Neural crest cell (in vitro differentiated cells): ENCODE data around the gene SH3RF3. TPM values are rescaled to one million over a fixed set of nuclear protein-coding genes. Genes with fewer than 3 reads are reported as not detected.

Experiments
- DNase-seq: peaks from one replicate; pipeline ENCODE4 v3.0.0; 2021; ENCODE audit warnings: low read depth, mixed read lengths, low spot score
- H3K27ac Mint-ChIP-seq: one replicate; pipeline ENCODE4 v1.8.0; 2021; ENCODE audit warnings: mild to moderate bottlenecking, mixed read lengths; ENCODE audit not compliant: unreplicated experiment
- H3K27me3 Mint-ChIP-seq: 2 replicates; pipeline ENCODE4 v1.8.0; 2021; ENCODE audit warnings: low read depth, mild to moderate bottlenecking, mixed read lengths
- H3K36me3 Mint-ChIP-seq: 2 replicates; pipeline ENCODE4 v1.8.0; 2021; ENCODE audit warnings: low read depth, mild to moderate bottlenecking, mixed read lengths
- H3K4me1 Mint-ChIP-seq: 2 replicates; pipeline ENCODE4 v1.8.0; 2021; ENCODE audit warnings: mixed read lengths
- H3K4me3 Mint-ChIP-seq: one replicate; pipeline ENCODE4 v1.8.0; 2021; ENCODE audit warnings: mild to moderate bottlenecking, mixed read lengths
- H3K9me3 Mint-ChIP-seq: 2 replicates; pipeline ENCODE4 v1.8.0; 2021; ENCODE audit warnings: mixed read lengths
- total RNA-seq: library from RNA; stranded (reverse); gene quantifications from 2 replicates; pipeline ENCODE4 v1.2.1, GENCODE V29; 2021
- TF ChIP-seq, protein P1 (sequence below): fragments of 200-600 bp; sonication (generic); conservative IDR thresholded peaks from 2 replicates; pipeline ENCODE4 v1.5.0; 2021; ENCODE audit warnings: antibody characterized with exemption, mild to moderate bottlenecking

The SH3RF3 gene
- total RNA-seq, 1 donor from 2014 or later: 0.70 TPM

DNA sequence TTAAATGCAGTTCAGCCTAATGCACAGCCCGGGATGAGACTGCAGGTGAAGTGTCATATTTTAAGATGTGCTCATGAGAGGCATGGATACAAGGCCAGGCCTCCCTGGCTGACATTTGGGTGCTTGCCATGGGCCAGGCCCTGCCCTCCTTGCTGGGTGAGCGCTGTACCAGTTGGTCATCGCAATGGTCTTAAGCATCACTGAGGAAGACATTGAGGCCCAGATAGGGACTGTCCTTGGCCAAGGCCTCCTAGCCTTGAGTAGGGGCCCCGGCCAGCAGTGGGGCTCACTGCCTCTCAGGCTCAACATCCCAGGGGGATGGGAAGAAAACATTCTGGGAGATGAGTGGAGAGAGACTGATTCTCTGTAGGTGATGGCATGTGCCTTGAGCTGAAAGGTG, 184.3 kb downstream of the SH3RF3 start:
- DNase-seq: no peak
- peaks cover 9% of the 10 kb centered on the region for H3K4me1 Mint-ChIP-seq
- no peaks in the 10 kb centered on the region for H3K36me3 Mint-ChIP-seq
- no peak overlapping the region for H3K4me3 Mint-ChIP-seq
- TF ChIP-seq, protein P1, sequence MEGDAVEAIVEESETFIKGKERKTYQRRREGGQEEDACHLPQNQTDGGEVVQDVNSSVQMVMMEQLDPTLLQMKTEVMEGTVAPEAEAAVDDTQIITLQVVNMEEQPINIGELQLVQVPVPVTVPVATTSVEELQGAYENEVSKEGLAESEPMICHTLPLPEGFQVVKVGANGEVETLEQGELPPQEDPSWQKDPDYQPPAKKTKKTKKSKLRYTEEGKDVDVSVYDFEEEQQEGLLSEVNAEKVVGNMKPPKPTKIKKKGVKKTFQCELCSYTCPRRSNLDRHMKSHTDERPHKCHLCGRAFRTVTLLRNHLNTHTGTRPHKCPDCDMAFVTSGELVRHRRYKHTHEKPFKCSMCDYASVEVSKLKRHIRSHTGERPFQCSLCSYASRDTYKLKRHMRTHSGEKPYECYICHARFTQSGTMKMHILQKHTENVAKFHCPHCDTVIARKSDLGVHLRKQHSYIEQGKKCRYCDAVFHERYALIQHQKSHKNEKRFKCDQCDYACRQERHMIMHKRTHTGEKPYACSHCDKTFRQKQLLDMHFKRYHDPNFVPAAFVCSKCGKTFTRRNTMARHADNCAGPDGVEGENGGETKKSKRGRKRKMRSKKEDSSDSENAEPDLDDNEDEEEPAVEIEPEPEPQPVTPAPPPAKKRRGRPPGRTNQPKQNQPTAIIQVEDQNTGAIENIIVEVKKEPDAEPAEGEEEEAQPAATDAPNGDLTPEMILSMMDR: no peak
- H3K27ac Mint-ChIP-seq: no peak overlapping the region
- H3K27me3 Mint-ChIP-seq: peaks cover 2% of the 10 kb centered on the region
- H3K9me3 Mint-ChIP-seq: no peaks in the 10 kb centered on the region

DNA sequence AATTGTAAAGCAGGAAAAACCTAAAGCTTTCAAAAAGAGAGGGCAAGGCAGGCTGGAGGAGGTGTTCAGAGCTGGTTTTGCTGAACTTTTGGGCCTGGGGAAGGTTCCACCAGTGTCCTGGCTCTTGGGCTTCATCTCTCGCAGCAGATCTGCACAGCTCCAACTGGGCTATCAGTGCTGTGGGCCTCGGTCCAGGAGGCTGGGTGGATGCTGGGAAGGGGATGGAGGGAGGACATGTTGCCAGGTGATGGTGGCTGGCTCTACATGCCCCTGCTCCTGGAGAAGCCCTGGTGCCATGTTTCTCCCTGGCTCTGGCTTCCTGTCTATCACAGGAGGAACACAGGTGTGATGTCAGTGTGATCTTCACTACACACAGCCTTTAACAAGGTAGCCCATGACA, 187.1 kb downstream of the SH3RF3 start:
- TF ChIP-seq, protein P1: no peak
- Mint-ChIP-seq H3K4me3 (no peak overlapping the region), H3K27me3 (peaks cover 2% of the 10 kb centered on the region), H3K27ac (no peak overlapping the region), H3K9me3 (no peaks in the 10 kb centered on the region), H3K4me1 (peaks cover 24% of the 10 kb centered on the region), H3K36me3 (no peaks in the 10 kb centered on the region)
- DNase-seq: no peak

DNA sequence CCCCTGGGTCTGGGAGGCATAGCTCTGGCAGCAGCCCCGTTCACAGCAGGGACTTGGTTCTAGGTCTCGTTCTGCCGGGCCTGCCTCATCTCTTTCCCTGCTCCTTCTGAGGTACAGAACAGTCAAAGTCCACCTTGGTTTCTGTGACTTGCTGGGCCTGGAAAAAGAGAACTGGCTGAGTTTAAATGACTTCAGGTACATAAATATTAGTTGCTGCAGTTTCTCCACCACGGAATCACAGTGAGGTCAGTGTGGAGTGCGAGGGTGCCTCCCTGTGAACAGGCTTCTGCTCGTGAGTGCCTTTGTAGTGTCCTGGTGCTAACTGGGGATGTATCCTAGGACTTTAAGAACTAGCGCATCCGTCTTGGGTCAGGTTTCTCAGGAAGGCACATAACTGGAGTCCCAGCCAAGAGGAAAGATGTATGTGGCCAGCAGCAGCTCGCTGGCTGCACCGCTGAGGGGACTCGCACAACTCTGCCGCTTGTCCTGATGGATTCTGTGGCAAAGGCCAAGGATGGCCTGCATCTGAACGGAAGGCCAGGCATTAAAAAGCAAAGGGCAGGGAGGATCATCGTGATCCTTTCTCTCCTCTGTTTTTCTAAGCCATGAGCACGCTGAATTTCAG, 188.6 kb downstream of the SH3RF3 start:
- Mint-ChIP-seq H3K9me3 (no peaks in the 10 kb centered on the region), H3K36me3 (no peaks in the 10 kb centered on the region), H3K4me1 (peaks cover 24% of the 10 kb centered on the region), H3K27ac (peak overlapping the region; percentile 23), H3K4me3 (no peak overlapping the region), H3K27me3 (no peaks in the 10 kb centered on the region)
- DNase-seq: no peak
- TF ChIP-seq, protein P1: no peak

DNA sequence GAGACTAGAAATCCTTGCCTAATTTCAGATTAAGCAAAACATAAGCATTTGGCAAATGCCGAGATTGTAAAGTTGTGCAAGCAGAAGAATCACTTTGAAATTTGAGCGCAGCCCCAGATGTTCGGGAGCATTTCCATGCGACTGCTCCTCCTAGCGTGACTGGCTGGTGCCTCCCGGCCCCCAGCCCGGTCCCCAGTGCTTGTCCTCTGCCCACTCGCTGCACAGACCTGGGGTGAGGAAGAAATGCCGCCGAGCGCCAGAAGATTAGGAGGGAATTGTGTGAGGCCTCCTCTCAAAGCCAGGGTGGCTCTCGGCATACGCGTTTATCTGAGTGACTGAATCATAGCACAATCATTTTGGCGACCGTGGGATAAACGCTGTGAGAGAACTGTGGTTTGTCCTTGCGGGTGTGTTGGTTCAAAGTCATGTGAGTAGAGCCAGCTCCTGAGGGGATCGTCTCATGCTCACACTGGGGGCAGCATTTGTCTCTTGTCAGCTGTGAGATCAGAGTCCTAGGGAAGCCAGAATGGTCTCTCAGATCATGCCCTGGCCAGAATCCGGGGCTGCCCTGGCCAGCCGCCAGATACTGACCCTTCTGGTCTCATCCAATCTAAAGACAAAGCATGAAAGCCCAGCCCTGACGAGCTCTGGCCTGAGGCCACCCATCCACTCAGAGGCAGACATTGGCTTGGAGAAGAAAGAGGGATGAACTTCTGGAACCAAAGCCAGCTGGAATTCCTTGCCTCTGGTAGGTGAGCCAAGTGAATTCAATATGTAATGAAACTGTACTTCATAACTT, 189.3 kb downstream of the SH3RF3 start:
- Mint-ChIP-seq H3K4me3 (no peak overlapping the region), H3K9me3 (no peaks in the 10 kb centered on the region), H3K27me3 (no peaks in the 10 kb centered on the region), H3K4me1 (peaks cover 24% of the 10 kb centered on the region), H3K36me3 (no peaks in the 10 kb centered on the region), H3K27ac (peak overlapping the region; percentile 38)
- DNase-seq: no peak
- TF ChIP-seq, protein P1: no peak

DNA sequence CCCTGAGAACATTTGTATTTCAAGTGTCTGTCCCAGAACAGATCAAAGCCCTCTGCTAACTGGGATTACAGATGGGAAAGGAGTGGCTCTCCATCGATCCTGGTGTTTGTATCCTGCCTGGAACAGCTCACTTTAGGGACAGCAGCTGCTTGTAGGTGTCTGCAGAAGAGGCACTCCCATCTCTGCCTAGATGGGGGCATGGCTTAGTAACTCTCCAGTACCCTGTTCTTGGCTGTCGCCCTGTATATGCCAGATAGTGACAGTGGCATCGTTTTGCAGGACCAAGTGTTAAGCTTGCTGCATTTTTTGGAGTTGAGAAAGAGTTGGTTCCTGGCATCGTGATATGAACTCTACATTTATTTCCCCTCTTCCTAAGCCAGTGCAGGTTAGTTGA, 189.9 kb downstream of the SH3RF3 start:
- Mint-ChIP-seq H3K4me1 (peaks cover 24% of the 10 kb centered on the region), H3K4me3 (no peak overlapping the region), H3K9me3 (peaks cover 2% of the 10 kb centered on the region), H3K27ac (no peak overlapping the region), H3K27me3 (no peaks in the 10 kb centered on the region), H3K36me3 (no peaks in the 10 kb centered on the region)
- TF ChIP-seq, protein P1: no peak
- DNase-seq: no peak
